GM21360 (cell line): ENCODE data around the gene CBY2.
"Not testable (repeated sequence)": the region's sequence is repeated elsewhere in the genome, so short reads cannot be mapped to it uniquely, and the experiment has no call there.

Experiments
- ATAC-seq: cut with Tn5 transposase; IDR thresholded peaks from one replicate; pipeline ENCODE4 v1.9.1; 2021; ENCODE audit warnings: mild to moderate bottlenecking, moderate library complexity; ENCODE audit not compliant: unreplicated experiment

CBY2 gene, protein sequence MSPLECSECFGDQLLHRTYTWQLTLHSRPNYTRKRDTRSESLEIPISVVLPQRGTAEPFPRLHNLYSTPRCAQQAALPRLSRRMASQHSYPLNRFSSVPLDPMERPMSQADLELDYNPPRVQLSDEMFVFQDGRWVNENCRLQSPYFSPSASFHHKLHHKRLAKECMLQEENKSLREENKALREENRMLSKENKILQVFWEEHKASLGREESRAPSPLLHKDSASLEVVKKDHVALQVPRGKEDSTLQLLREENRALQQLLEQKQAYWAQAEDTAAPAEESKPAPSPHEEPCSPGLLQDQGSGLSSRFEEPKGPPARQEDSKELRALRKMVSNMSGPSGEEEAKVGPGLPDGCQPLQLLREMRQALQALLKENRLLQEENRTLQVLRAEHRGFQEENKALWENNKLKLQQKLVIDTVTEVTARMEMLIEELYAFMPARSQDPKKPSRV

DNA sequence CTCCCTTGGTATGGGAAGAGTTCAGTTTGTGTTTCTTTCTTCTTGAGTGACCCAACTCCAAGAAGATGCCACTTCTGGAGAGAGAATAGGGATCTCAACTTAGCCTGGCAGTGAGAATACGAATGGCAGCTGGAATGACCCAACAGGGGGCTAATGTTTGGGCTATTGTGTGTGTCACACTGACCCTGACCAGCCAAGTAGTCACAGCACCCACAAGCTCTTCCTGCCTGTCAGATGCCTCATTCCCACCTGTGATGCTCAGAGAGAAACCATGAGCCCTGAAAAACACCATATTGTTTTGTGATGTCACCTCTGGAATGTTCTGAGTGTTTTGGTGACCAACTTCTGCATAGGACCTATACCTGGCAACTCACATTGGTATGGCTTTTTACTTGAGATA lies at the start of gene CBY2:
CBY2 (plus strand) TSS at position 233 of the 400 bp plus-strand sequence; CDS start at position 304, 71 bp downstream.
- no peak for ATAC-seq

DNA sequence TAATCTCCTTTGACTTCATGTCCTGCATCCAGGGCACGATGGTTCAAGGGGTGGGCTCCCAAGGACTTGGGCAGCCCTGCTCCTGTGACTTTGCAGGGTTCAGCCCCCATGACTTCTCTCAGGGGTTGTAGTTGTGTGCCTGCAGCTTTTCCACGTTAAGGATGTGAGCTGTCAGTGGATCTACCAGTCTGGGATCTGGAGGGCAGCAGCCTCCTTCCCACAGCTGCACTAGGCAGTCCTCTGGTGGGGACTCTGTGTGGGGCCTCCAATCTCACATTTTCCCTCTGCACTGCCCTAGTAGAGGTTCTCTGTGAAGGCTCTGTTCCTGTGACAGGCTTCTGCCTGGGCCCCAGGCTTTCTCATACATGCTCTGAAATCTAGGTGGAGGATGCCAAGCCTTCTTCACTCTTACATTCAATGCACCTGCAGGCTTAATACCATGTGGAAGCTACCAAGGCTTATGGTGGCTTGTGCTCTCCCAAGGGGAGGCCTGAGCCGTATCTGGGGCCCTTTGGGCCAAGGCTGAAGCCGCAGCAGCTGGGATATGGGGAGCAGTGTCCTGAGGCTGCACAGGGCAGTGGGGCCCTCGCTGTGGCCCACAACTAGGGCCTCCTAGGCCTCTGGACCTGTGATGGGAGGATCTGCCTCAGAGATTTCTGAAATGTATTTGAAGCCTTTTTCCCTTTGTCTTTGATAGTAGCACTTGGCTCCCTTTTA lies 47.3 kb upstream of the CBY2 start:
- ATAC-seq: no peak

DNA sequence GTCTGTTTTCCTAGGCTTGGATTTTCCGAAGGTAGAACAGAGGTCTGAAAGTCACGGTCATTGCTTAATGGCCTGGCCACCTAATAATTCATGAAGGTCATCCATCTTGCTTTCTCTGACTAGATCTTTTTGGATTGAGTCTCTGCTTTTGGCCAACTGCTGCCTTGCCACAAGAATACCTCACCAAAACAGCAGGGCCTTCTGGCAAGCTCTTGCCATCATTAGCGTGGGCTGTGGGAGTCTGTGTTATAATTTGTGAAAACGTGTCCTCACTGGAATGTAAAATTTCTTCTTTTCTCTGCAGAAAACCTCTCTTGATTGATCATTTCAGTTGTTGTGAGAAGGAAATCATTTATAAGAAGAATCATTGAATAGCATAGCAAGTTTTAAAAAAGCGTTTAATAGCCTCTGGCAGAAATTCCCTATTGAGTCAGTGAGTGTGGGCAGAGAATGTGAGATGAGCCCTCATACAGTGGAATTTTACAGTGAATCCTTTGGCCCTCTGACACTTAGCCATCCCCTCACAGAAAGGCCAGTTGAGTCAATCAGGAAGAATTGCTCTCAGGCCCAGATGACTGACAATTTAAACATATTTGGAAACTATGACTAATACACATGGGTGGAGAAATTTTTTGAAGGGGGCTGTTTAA lies 43.4 kb upstream of the CBY2 start:
- ATAC-seq: no peak

DNA sequence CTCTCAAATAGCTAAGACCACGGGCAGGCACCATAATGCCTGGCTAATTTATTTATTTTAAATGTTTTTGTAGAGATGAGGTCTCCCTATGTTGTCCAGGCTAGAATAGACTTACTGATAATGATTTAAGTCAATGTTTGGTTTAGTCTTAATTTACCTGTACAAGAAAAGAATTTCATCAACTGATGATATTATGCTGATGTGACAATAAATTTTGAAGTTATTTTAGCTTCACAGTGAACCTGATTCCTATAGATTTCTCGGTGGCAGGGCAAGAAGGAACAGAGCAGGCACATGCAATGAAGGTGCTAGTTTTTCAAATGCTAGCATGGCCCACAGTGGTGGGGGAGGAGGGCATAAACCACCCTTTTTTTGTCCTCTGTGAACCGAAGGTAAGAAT lies 42.6 kb upstream of the CBY2 start:
- no peak for ATAC-seq

DNA sequence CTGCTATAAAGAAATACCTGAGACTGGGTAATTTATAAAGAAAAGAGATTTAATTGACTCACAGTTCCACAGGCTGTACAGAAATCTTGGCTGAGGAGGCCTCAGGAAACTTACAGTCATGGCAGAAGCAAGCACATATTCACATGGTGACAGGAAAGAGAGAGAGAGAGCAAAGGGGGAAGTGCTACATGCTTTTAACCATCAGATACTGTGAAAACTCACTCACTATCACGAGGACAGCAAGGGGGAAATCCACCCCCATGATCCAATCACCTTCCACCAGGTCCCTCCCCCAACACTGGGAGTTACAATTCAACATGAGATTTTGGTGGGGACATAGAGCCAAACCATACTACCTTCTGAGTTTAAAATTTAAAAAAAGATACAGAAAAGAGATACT lies 41.7 kb upstream of the CBY2 start:
- ATAC-seq: not testable (repeated sequence)

DNA sequence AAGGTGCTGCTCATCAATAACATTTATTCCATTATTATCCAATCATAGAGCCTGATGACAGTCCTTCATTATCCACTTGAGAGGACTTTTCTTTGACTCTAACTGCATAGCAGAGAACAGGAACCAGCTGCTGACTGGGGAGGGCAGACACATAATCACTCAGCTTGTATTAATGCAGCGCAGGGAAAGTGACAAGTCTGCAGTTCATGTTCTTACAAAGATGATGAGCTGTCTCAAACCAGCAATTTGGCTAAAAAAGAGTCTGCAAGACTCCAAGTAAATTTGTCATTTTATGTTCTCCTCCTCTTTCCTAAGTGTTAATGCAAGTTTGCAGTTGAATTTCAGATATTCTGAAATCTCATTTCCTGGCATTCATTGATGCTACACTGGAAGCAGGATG lies 40.0 kb upstream of the CBY2 start:
- ATAC-seq: no peak

DNA sequence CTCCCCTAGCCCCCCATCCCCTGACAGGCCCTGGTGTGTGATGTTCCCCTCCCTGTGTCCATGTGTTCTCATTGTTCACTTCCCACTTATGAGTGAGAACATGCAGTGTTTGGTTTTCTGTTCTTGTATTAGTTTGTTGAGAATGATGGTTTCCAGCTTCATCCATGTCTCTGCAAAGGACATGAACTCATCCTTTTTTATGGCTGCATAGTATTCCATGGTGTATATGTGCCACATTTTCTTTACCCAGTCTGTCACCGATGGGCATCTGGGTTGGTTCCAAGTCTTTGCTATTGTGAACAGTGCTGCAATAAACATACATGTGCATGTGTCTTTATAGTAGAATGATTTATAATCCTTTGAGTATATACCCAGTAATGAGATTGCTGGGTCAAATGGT lies 39.2 kb upstream of the CBY2 start:
- not testable (repeated sequence) for ATAC-seq

DNA sequence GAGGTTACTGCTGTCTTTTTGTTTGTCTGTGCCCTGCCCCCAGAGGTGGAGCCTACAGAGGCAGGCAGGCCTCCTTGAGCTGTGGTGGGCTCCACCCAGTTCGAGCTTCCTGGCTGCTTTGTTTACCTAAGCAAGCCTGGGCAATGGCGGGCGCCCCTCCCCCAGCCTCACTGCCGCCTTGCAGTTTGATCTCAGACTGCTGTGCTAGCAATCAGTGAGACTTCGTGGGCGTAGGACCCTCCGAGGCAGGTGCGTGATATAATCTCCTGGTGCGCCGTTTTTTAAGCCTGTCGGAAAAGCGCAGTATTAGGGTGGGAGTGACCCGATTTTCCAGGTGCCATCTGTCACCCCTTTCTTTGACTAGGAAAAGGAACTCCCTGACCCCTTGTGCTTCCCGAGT lies 32.5 kb upstream of the CBY2 start:
- ATAC-seq: not testable (repeated sequence)

DNA sequence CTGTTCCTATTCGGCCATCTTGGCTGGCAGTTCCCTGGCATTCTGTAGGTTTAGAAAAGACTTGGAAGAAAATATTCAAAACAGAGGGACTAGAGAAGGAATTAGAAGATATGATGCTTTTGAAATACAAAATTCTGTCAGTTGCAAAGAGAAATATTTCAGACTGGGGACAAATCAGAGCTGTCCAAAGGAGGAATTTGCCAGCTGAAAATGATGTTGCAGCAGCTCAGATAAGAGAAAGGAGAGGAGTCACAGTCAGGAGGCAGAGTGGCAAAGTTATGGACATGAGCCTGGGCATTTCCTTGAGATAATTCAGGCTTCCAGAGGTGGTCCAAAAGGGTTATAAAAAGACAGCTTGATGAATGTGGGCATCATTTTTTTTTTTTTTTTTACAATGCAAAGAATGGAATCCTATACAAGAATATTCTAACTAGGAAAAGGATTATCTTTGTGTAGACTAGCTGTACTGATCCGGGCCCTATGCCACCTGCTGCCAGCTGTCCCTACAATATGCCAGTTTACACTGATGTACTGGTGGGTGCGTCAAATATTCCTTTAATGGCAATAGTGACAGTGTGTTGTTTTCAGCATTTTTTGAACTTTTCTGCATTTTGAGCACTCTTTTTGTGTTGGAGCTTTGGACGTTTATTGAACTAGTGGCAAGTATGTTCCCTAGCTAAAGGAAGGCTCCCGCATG lies 31.8 kb upstream of the CBY2 start:
- ATAC-seq: no peak

DNA sequence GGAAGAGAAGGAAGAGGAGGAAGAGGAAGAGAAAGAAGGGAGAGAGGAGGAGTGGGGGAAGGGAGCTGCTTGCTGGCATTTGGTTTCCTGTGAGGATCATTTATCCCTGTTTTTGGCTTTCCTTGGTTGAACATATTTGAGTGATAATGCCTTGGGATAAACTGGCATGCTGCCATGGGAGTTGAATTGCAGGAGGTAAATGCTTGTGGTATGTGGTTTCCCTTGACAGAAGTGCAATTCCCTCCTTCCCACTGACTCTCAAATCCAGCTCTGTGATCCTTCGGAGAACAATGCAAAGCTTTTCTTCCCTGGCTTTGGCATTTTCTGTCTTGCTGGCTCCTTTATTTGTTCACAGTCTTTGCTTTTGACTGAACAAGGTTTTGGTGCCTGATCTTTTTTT lies 27.2 kb upstream of the CBY2 start:
- no peak for ATAC-seq

DNA sequence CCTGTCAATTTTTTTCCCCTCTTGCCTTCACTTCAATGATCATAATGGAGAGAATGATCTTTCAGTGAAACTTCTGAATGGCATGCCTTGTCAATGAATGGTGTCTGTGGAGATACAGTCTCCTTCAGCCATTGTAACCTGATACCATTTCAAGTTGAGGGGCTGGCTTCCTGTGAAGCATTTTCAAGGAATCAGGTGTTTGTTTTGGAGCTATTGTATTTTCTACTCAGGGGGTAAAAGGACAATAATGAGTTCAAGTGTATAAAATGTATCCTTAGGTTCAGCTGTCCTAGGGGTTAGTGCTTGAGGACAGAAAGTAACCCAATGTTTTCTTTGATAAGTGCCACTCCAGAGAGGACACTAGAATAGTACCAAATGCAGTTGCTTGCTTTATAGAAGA lies 23.8 kb upstream of the CBY2 start:
- no peak for ATAC-seq

DNA sequence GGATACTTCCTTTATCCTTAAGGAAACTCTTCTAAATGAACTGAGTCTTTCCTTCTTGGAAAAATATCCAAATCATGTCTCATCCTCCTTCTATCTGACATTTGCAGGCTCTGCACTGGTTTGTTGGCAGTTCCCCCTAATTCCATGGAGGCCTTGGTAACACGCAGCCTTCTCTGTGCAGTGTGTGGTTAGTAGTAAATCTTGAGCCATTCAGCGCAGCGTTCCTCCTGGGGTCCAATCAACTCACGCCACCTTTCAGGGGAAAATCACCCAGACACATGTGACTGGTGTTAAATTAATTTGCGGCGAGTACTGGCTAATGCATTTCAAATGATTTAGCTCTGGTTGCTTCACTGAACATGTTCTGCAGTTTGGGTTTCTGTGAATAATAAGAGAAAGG lies 21.0 kb upstream of the CBY2 start:
- ATAC-seq: no peak

DNA sequence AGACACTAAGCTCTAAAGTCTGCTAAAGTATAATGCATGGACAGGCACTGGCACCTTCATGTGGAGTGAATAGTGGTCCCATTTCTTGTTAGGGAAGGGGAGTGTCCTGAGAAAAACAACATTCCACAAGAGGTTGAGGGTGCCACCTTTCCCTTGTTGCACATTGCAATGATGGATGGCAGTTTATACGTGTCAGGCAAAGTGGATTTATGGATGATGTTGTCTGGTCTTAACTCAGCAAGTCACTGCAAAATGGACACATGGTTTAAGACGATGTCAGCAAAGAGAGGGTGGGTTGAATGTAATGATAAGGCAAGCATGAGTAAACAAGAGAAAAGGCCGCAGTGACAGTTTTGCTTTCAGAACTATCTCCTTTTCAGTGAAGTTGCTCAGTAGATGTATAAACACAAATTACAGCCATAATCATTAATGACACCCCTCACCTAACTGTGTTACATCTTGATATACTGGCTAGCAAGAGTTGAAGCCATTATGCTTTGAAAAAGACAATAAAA lies 19.6 kb upstream of the CBY2 start:
- ATAC-seq: no peak

DNA sequence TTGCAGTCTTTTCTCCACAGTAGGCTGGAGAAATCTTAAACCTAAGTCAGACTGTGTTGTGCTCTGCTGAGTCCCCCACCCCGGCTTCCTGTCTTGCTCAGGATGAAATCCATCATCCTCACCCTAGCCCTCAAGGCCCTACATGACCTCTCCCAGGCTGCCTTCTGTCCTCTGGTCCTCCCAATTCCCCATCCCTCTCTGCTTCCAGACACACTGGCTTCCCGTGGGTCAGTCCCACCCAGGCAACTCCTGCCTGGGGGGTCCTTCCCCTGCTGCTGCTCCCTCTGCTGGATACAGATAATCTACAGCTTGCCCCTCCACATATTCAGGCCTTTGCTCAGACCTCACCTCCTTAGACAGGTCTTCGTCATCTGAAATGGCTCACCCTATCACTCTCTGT lies 18.4 kb upstream of the CBY2 start:
- ATAC-seq: no peak

DNA sequence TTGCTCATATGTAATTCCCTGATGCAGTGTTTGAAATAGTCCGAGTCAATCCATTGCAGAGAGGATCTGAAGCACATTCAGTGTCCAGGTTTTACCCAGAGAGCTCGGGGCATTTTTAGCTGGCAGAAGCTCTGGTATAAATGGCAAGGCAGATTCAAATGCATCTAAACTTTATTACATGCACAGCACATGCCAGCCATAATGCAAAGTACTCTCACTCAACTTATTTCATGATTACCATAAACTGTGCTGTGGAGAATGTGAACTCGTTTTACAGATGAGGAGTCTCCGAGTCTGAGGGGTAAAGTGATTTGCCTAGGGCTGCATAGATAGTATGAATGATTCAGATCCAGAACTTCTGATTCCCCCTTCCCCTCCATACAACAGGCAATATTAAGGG lies 13.5 kb upstream of the CBY2 start:
- no peak for ATAC-seq

DNA sequence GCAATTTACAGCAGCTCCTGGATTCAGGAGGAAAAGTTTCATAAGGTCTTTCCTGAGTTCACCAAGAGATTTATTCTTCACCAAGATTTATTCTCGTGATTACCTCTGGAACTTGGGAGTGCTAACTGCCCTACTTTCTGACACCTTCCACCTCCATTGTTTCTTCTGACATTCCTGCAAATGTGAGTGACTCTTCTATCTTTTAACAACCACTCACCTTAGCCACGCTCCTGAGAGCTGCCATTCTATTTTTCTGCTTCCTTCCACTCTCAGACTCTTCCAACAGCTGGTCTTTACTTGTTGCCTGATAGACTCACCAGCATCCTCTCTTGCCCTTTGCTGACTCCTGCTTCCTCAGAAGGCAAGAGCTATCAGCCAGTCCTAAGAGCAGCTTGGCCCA lies 11.5 kb upstream of the CBY2 start:
- ATAC-seq: no peak

DNA sequence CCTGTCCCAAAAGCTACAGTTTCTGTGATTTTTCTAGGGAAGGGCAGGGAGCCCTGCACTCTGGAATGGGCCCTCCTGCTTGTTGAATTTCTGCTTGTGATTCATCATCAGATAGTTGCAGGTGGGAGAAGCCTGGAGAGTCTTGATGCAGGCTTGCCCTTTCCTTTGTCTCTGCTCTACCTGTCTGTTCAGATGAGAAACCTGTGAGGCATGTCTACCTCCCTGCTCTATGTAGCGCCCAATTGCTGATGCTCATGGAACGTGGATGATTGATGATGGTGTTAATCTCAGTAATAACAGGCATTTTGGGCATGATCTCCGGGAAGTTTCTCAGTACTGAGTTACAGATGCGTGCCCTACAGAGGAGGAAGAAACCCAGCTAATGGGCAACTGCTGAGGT lies 10.9 kb upstream of the CBY2 start:
- ATAC-seq: no peak

DNA sequence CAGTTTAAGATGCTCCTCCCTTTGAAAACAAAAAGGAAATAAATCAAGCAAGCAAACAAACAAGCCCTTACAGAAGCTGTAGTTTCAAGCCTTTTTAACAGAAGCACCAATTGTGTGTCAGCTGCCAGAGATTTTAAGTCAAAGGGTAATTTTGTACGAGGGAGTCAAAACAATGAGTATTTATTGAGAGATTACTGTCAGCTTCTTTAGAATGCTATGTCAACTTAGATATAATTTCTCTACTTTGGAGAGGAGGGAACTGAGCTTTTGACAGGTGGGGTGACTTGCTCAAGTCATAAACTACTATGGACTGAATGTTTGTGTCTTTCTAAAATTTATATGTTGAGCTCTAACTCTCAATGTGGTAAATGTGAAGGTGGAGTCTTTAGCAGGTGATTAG lies 10.5 kb upstream of the CBY2 start:
- ATAC-seq: no peak

DNA sequence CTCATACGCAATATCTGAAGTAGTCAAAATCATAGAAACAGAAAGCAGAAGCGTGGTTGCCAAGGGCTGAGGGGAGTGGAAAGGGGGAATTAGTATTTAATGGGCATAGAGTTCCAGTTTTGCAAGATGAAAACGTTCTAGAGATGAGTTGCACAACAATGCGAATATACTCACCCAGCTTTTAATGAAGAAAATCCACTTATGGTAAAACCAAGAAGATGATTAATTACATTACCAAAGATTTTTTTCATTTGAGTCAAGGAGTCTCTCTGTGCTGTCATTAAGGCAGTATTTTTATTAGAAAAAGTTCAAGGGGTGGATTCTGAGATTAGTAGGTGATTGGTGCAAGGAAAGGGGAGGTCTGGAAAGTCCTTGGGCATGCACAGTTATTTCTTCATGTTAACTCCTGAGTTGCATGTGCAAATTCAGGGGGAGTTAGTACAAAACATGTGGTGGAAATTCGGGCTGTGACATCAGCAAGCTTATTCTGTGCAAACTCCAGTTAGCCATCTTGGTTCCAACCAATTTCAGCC lies 6.9 kb upstream of the CBY2 start:
- ATAC-seq: peak; percentile 43

DNA sequence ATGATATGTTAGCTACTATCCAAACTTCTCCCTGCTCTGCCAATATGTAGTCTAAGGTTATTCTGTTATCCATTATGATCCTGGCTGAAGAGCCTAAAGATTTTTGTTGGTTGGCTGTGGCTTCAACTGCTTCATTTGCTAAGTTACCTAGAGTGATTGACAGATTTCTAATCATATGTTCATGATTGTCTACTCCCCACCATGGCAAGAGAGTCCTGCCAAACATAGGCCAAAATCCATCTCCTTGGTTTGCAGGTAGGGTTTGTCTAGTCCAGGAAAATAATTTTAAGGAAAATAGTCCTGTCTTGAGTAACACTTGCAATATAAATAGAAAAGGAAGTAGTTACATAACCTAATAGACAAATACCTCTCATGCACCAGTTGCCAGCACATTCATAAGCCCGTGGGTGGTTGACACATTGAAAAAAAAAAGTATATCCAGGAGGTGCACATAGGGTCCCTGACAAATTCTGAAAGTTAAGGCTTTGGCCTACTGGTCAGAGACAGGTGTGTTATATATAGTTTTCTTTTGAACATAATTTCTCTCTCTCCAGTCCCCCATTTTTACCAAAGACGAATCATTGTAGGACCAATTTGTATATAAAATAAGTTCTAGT lies 5.4 kb upstream of the CBY2 start:
- peak; percentile 37 for ATAC-seq
